Colonic mucosa (tissue), 4 donors: Measurements from ENCODE around the gene ARR3. TPM values are rescaled to one million over a fixed set of nuclear protein-coding genes. Genes with fewer than 3 reads are reported as not detected.

Experiments
- DNase-seq: peaks from one replicate; pipeline ENCODE4 v3.0.0-alpha.2; 2020
- H3K27ac ChIP-seq: fragments of 200-600 bp; one replicate; pipeline ENCODE4 v1.8.0; 2021
- H3K27me3 ChIP-seq: fragments of 200-600 bp; one replicate; pipeline ENCODE4 v1.8.0; 2021
- H3K36me3 ChIP-seq: fragments of 200-600 bp; one replicate; pipeline ENCODE4 v1.8.0; 2021
- H3K4me1 ChIP-seq: fragments of 200-600 bp; one replicate; pipeline ENCODE4 v1.8.0; 2021; ENCODE audit warnings: mild to moderate bottlenecking
- H3K4me3 ChIP-seq: fragments of 200-600 bp; one replicate; pipeline ENCODE4 v1.8.0; 2021
- H3K9ac ChIP-seq, 2 donors: one replicate each; pipeline ENCODE4 v1.7.0; 2013; ENCODE audit warnings: control low read depth in 2 of 2, low read depth in 2 of 2, low read length in 2 of 2
- H3K9me3 ChIP-seq: fragments of 200-600 bp; one replicate; pipeline ENCODE4 v1.8.0; 2021
- intact Hi-C: fragments of 100-400 bp; cut with DNase I; formaldehyde crosslinking; loops from one replicate; pipeline ENCODE4 v1.14.1; 2022
- total RNA-seq, 2 donors: library from RNA; stranded (reverse); fragmentation: NEBNext Ultra II Directional in 1 of 2; extraction: Animal tissue kit (Norgen Biotek cat#: 25700) in 1 of 2; gene quantifications; one replicate each; pipeline ENCODE4 v1.2.1, GENCODE V29; 2021
- TF ChIP-seq, protein P1 (sequence below): fragments of 200-600 bp; IDR thresholded peaks from one replicate; pipeline ENCODE4 v1.8.0; 2022; ENCODE audit warnings: antibody characterized with exemption, mild to moderate bottlenecking
- donor health status: healthy.
- donor health status: DM: no; HTN: no; CAD: no.
- donor health status: DM: no; HTN: no; CAD: no.

ARR3 gene
- total RNA-seq, 2 donors from 2014 or later, result not detected

DNA sequence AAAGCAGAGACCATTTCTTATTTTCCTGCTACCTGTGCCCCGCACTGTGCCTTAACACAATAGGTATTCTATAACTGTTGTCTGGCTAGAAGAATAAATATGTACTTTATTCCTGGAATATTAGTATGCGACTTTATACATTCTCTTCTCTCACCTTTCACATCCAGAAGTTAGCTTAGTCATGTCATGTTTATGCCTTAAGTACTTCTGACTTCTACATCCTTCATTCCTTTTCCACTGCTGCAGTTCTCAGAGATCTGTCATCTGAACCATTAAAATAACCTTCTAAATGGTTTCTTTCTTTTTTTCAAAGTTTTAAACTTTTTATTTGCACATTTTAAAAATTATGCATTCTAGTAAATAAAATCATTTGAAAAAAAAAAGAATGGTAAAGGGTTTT is 56.2 kb downstream of the ARR3 start:
- H3K27me3 ChIP-seq, result no peaks in the 10 kb centered on the region
- DNase-seq, result no peak
- TF ChIP-seq, protein P1, sequence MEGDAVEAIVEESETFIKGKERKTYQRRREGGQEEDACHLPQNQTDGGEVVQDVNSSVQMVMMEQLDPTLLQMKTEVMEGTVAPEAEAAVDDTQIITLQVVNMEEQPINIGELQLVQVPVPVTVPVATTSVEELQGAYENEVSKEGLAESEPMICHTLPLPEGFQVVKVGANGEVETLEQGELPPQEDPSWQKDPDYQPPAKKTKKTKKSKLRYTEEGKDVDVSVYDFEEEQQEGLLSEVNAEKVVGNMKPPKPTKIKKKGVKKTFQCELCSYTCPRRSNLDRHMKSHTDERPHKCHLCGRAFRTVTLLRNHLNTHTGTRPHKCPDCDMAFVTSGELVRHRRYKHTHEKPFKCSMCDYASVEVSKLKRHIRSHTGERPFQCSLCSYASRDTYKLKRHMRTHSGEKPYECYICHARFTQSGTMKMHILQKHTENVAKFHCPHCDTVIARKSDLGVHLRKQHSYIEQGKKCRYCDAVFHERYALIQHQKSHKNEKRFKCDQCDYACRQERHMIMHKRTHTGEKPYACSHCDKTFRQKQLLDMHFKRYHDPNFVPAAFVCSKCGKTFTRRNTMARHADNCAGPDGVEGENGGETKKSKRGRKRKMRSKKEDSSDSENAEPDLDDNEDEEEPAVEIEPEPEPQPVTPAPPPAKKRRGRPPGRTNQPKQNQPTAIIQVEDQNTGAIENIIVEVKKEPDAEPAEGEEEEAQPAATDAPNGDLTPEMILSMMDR, result no peak
- no peak overlapping the region for H3K4me3 ChIP-seq
- H3K9ac ChIP-seq, result no peak overlapping the region
- no peaks in the 10 kb centered on the region for H3K4me1 ChIP-seq
- no peaks in the 10 kb centered on the region for H3K9me3 ChIP-seq
- intact Hi-C loops, result no loop called here
- H3K36me3 ChIP-seq, result no peaks in the 10 kb centered on the region
- no peak overlapping the region for H3K27ac ChIP-seq

- Histone ChIP-seq H3K9me3 (no peaks in the 10 kb centered on the region), H3K9ac (no peak overlapping the region), H3K4me1 (no peaks in the 10 kb centered on the region), H3K36me3 (no peaks in the 10 kb centered on the region), H3K4me3 (no peak overlapping the region), H3K27me3 (no peaks in the 10 kb centered on the region), H3K27ac (no peak overlapping the region)
- DNase-seq, result no peak
- intact Hi-C loops, result no loop called here
- TF ChIP-seq, protein P1, result no peak
Measured at GRCh38 chrX:70331161-70331560, 63.0 kb downstream of the ARR3 start.

Other genes starting within 250 kb of the ARR3 start
- not detected for gene AWAT2, start 218.4 kb upstream of the ARR3 start, total RNA-seq
- not detected for gene OTUD6A, start 205.9 kb upstream of the ARR3 start, total RNA-seq
- 10 to 100 TPM; 48.0 to 87.5 TPM for gene IGBP1, start 134.9 kb upstream of the ARR3 start, total RNA-seq
- not detected for gene DGAT2L6, start 90.9 kb upstream of the ARR3 start, total RNA-seq
- not detected for gene AWAT1, start 33.7 kb upstream of the ARR3 start, total RNA-seq
- under 1 TPM; 0.20 to 0.35 TPM for gene P2RY4, start 8.1 kb upstream of the ARR3 start, total RNA-seq
- not detected for gene RAB41, start 13.8 kb downstream of the ARR3 start, total RNA-seq
- gene PDZD11, start 21.6 kb downstream of the ARR3 start, total RNA-seq, result 10 to 100 TPM; 49.2 to 50.9 TPM
- 10 to 100 TPM in 1 of 2 donors, 1 to 10 TPM in 1; 8.7 to 33.7 TPM for gene KIF4A, start 21.8 kb downstream of the ARR3 start, total RNA-seq
- 10 to 100 TPM in 1 of 2 donors, 1 to 10 TPM in 1; 5.0 to 15.3 TPM for gene GDPD2, start 155.0 kb downstream of the ARR3 start, total RNA-seq
- gene DLG3, start 176.5 kb downstream of the ARR3 start, total RNA-seq, result 10 to 100 TPM; 68.9 to 78.9 TPM